Prostate gland (tissue), 2 donors: ENCODE results near the gene SHKBP1.

Experiments used
- POLR2A ChIP-seq: fragments of 450-650 bp; IDR thresholded peaks from one replicate; pipeline ENCODE4 v1.6.1; 2016; ENCODE audit warnings: antibody characterized with exemption, mild to moderate bottlenecking
- TF ChIP-seq, protein P1 (sequence below), 4 experiments: fragments of 200-600 bp in 2 of 4; fragments of 450-650 bp in 2 of 4; sonication (generic) in 2 of 4; IDR thresholded peaks; 1 replicate in 3 of 4; 2 replicates in 1 of 4; pipeline ENCODE4 v1.5.1; 2016 to 2019; ENCODE audit warnings: antibody characterized with exemption in 4 of 4, mild to moderate bottlenecking in 2 of 4, moderate library complexity in 2 of 4

- no peak for TF ChIP-seq POLR2A
- TF ChIP-seq, protein P1, sequence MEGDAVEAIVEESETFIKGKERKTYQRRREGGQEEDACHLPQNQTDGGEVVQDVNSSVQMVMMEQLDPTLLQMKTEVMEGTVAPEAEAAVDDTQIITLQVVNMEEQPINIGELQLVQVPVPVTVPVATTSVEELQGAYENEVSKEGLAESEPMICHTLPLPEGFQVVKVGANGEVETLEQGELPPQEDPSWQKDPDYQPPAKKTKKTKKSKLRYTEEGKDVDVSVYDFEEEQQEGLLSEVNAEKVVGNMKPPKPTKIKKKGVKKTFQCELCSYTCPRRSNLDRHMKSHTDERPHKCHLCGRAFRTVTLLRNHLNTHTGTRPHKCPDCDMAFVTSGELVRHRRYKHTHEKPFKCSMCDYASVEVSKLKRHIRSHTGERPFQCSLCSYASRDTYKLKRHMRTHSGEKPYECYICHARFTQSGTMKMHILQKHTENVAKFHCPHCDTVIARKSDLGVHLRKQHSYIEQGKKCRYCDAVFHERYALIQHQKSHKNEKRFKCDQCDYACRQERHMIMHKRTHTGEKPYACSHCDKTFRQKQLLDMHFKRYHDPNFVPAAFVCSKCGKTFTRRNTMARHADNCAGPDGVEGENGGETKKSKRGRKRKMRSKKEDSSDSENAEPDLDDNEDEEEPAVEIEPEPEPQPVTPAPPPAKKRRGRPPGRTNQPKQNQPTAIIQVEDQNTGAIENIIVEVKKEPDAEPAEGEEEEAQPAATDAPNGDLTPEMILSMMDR (IDR thresholded peaks at IDR 0.05), result no peak
Observed at GRCh38 chr19:40552848-40553247, 23.8 kb upstream of the SHKBP1 start.
